Measurements from ENCODE around the gene TAF10. TPM values are rescaled to one million over a fixed set of nuclear protein-coding genes. Genes with fewer than 3 reads are reported as not detected.

The TAF10 gene
- total and polyA plus RNA-seq, 8 donors: 44.6 to 127 (median 61.4) TPM

GRCh38 chr11:6646071-6646470, 34.1 kb upstream of the TAF10 start:
- peaks cover 21 to 42% of the 10 kb centered on the region in 2 donors for H3K4me1 ChIP-seq
- peak; percentile 48 for ATAC-seq
- H3K27ac ChIP-seq: peak overlapping the region; percentile 58 to 81

DNA sequence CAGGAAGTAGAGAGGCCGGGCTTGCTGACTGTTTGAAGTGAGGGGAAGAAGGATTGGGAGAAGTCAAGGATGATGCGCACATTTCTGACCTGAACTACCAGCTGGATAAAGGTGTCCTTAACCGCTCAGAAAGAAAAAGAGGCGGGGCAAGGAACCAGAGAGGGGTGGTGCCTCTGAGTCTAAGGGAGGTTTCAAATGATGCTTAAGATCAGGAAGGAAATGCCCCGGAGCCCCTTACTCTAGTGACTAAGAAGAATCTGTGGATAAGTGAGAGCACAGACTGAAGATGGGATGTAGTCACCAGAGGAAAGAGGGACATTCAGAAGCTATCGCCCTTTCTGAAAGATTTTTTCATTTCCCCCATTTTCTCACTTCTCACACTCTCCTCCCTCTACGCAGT, 30.9 kb upstream of the TAF10 start:
- H3K27ac ChIP-seq: no peak overlapping the region
- intact Hi-C loops (cut with DNase I): no loop called here
- DNase-seq: no peak
- no peaks in the 10 kb centered on the region for H3K27me3 ChIP-seq
- H3K36me3 ChIP-seq: peaks cover 0 to 5% of the 10 kb centered on the region in 2 donors
- H3K9me3 ChIP-seq: no peaks in the 10 kb centered on the region
- TF ChIP-seq CTCF (IDR thresholded peaks at IDR 0.05): no peak
- H3K4me3 ChIP-seq: no peak overlapping the region
- H3K4me1 ChIP-seq: peaks cover 28 to 44% of the 10 kb centered on the region in 2 donors
- no peak for ATAC-seq

More at GRCh38 chr11:6646071-6646470, 34.1 kb upstream of the TAF10 start:
- TF ChIP-seq CTCF (IDR thresholded peaks at IDR 0.05): no peak
- peak in 1 of 4 donors; percentile 75 for DNase-seq
- no peaks in the 10 kb centered on the region for H3K36me3 ChIP-seq
- H3K4me3 ChIP-seq: no peak overlapping the region
- intact Hi-C loops (cut with DNase I): no loop called here
- H3K9me3 ChIP-seq: no peaks in the 10 kb centered on the region
- no peaks in the 10 kb centered on the region for H3K27me3 ChIP-seq

DNA sequence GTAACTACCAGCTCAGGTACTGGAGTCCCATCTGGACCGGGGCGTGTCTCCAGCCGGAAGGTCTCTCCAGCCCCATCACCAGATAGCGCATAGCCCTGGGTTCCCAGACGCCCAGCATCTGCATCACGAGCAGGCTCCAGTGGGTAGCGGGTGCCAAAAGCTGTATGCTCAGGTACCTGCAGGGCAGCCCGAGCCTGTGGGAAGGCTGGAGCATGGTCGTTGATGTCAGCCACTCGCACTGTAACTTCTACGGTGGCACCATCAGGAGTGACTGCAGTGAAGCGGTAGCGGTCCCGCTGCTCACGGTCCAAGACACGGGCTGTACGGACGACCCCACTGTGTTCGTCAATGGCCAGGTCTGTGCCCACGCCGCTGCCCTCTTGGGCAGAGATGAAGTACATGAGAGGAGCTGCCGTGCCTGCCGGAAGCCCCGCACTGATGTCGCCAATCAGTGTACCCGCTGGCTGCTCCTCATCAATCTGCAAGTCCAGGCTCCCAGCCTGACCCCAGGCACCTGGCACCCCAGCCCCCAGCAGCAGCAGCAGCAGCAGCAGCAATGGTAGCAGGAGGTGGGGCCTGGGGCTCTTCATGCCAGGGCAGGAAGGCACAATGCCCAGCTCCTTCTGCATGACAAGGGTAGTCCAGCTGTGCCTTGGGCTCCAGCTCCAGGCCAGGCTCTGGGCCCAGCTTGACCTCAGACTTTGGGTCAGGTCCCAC, 29.1 kb upstream of the TAF10 start:
- Histone ChIP-seq H3K9me3 (no peaks in the 10 kb centered on the region), H3K4me3 (no peak overlapping the region), H3K27ac (no peak overlapping the region), H3K36me3 (peaks cover 0 to 5% of the 10 kb centered on the region in 2 donors), H3K27me3 (no peaks in the 10 kb centered on the region), H3K4me1 (peaks cover 11 to 44% of the 10 kb centered on the region in 2 donors)
- intact Hi-C loops (cut with DNase I): no loop called here
- ATAC-seq (no peak), DNase-seq (peak in 1 of 4 donors; percentile 75)
- no peak for TF ChIP-seq CTCF (IDR thresholded peaks at IDR 0.05)

DNA sequence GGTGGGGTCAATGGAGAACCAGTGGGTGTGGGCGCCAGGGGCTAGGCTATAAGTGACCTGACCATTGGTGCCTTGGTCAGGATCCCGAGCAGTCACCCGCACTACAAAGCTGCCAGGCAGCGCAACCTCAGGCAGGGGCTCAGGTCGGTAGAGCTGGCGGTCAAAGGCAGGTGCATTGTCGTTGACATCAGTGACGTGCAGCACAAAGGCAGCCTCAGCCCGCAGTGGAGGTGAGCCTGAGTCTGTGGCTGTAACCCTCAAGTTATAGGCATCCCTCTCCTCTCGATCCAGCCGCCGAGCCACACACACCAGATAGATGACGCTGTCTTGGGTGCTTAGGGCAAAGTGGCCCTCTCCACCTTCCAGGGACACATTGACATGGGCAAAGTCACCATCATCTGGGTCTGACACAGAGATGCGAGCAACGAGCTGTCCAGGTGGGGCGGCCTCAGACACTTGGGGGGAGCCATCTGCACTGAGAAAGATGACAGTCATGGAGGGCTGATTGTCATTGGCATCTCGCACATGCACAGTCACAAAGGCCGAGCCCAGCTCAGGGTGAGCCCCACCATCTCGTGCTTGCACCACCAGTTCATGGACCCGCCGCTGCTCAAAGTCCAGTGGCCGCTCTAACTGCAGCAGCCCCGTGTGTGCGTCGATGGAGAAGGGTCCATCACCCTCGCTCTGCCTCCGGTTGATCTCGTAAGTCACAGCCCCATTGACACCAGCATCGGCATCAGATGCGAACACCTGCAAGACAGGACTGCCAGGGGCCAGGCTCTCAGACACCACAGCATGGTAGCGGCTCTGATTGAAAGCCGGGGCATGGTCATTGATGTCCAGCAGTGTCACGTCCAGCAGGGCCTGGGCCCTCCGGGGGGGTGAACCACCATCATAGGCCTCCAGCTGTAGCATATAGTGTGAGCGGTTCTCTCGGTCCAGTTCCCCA, 28.3 kb upstream of the TAF10 start:
- Histone ChIP-seq H3K27me3 (no peaks in the 10 kb centered on the region), H3K9me3 (no peaks in the 10 kb centered on the region), H3K27ac (no peak overlapping the region), H3K4me1 (peaks cover 15 to 46% of the 10 kb centered on the region in 2 donors), H3K36me3 (peaks cover 0 to 5% of the 10 kb centered on the region in 2 donors), H3K4me3 (no peak overlapping the region)
- ATAC-seq: no peak
- TF ChIP-seq CTCF (IDR thresholded peaks at IDR 0.05): no peak
- intact Hi-C loops (cut with DNase I): no loop called here
- peak in 1 of 4 donors; percentile 64 for DNase-seq

- peak overlapping the region; percentile 19 to 33 for H3K27ac ChIP-seq
- peaks cover 19 to 57% of the 10 kb centered on the region in 2 donors for H3K4me1 ChIP-seq
- ATAC-seq (peak; percentile 47), DNase-seq (no peak)
- no peaks in the 10 kb centered on the region for H3K27me3 ChIP-seq
- intact Hi-C loops (cut with DNase I): no loop called here
- H3K36me3 ChIP-seq: peaks cover 0 to 5% of the 10 kb centered on the region in 2 donors
- no peak overlapping the region for H3K4me3 ChIP-seq
- no peak for TF ChIP-seq CTCF (IDR thresholded peaks at IDR 0.05)
- H3K9me3 ChIP-seq: no peaks in the 10 kb centered on the region
Observed at GRCh38 chr11:6638429-6638828, 26.4 kb upstream of the TAF10 start.

Measured in left lung (tissue), 10 donors.